Measurements from ENCODE around the gene DIMT1. TPM values are rescaled to one million over a fixed set of nuclear protein-coding genes. Genes with fewer than 3 reads are reported as not detected.

Gene DIMT1
- total and polyA plus RNA-seq, 4 donors, result 7.9 to 12.6 (median 9.8) TPM

DNA sequence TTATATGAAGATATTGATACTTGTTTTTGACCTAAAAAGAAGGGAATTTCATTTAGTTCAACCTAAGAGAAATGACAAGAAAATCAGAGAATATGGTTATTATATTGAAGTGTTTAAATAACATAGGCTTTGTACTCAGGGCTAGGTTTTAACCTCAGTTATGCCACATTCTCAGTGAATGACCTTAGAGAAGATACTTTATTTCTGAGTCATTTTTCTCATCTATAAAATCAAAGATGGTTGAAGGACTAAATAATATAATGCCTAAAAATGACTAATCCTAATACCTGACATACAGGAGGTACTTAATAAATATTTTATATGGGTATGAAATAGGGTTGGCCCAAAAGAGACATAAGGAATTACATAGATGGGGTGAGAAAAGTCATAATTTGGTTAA, 32.3 kb downstream of the DIMT1 start:
- Histone ChIP-seq H3K9me3 (ENCODE audit: control insufficient read depth in 4 of 4, low read length in 3 of 4) (no peaks in the 10 kb centered on the region), H3K4me1 (ENCODE audit: control insufficient read depth in 4 of 4, insufficient read depth in 4 of 4, low read length in 3 of 4) (no peaks in the 10 kb centered on the region), H3K36me3 (ENCODE audit: control insufficient read depth in 4 of 4, insufficient read depth in 3 of 4, low read depth in 1 of 4, low read length in 3 of 4) (peaks cover 0 to 18% (median 11%) of the 10 kb centered on the region in 4 donors), H3K27ac (ENCODE audit: low read depth in 1 of 2, low read length in 2 of 2) (no peak overlapping the region), H3K9ac (ENCODE audit: low read depth in 1 of 2, low read length in 2 of 2) (no peak overlapping the region), H3K27me3 (ENCODE audit: control insufficient read depth in 4 of 4, insufficient read depth in 4 of 4, low read length in 3 of 4) (no peaks in the 10 kb centered on the region), H3K4me3 (ENCODE audit: low read depth in 1 of 3, low read length in 3 of 3) (no peak overlapping the region)
- DNase-seq (ENCODE audit: low spot score), result no peak
- TF ChIP-seq FOXA1 (IDR thresholded peaks at IDR 0.05) (no peak), HNF4A (conservative IDR thresholded peaks at IDR 0.05) (no peak), TAF1 (conservative IDR thresholded peaks at IDR 0.05) (no peak), RAD21 (IDR thresholded peaks at IDR 0.05) (no peak), FOXA2 (IDR thresholded peaks at IDR 0.05) (no peak)
- TF ChIP-seq, protein P1, sequence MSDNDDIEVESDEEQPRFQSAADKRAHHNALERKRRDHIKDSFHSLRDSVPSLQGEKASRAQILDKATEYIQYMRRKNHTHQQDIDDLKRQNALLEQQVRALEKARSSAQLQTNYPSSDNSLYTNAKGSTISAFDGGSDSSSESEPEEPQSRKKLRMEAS (IDR thresholded peaks at IDR 0.05), result no peak

DNA sequence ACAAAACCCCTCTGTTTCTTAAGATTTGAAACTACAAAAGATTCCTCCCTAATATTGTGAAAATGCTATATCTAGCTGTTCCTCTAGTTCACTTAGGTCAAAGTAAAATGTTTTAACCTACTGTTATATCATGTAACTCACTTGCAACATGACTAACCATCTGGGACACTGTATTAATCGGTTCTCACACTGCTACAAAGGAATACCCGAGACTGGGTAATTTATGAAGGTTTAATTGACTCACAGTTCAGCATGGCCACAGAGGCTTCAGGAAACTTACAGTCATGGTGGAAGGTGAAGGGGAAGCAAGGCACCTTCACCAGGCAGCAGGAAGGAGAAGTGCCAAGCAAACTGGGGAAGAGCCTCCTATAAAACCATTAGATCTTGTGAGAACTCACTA, 34.7 kb downstream of the DIMT1 start:
- TF ChIP-seq JUND (IDR thresholded peaks at IDR 0.05) (no peak), FOXA2 (IDR thresholded peaks at IDR 0.05) (no peak), GABPA (IDR thresholded peaks at IDR 0.05 in 1 of 2, conservative IDR thresholded peaks at IDR 0.05 in 1 of 2) (no peak), RXRA (IDR thresholded peaks at IDR 0.05) (no peak), HNF4G (IDR thresholded peaks at IDR 0.05) (no peak), FOXA1 (IDR thresholded peaks at IDR 0.05) (no peak), YY1 (IDR thresholded peaks at IDR 0.05) (no peak), SP1 (IDR thresholded peaks at IDR 0.05) (no peak)
- TF ChIP-seq, protein P2, sequence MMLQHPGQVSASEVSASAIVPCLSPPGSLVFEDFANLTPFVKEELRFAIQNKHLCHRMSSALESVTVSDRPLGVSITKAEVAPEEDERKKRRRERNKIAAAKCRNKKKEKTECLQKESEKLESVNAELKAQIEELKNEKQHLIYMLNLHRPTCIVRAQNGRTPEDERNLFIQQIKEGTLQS (IDR thresholded peaks at IDR 0.05), result no peak
- TF ChIP-seq, protein P1 (IDR thresholded peaks at IDR 0.05), result no peak
- Histone ChIP-seq H3K27me3 (ENCODE audit: control insufficient read depth in 4 of 4, insufficient read depth in 4 of 4, low read length in 3 of 4) (no peaks in the 10 kb centered on the region), H3K4me3 (ENCODE audit: low read depth in 1 of 3, low read length in 3 of 3) (no peak overlapping the region), H3K4me1 (ENCODE audit: control insufficient read depth in 4 of 4, insufficient read depth in 4 of 4, low read length in 3 of 4) (no peaks in the 10 kb centered on the region), H3K36me3 (ENCODE audit: control insufficient read depth in 4 of 4, insufficient read depth in 3 of 4, low read depth in 1 of 4, low read length in 3 of 4) (peaks cover 0 to 22% (median 13%) of the 10 kb centered on the region in 4 donors), H3K27ac (ENCODE audit: low read depth in 1 of 2, low read length in 2 of 2) (no peak overlapping the region), H3K9ac (ENCODE audit: low read depth in 1 of 2, low read length in 2 of 2) (no peak overlapping the region), H3K9me3 (ENCODE audit: control insufficient read depth in 4 of 4, low read length in 3 of 4) (no peaks in the 10 kb centered on the region)
- no peak for DNase-seq (ENCODE audit: low spot score)
- WGBS, result 93% methylated on average over 2 of the region's 2 CpGs

DNA sequence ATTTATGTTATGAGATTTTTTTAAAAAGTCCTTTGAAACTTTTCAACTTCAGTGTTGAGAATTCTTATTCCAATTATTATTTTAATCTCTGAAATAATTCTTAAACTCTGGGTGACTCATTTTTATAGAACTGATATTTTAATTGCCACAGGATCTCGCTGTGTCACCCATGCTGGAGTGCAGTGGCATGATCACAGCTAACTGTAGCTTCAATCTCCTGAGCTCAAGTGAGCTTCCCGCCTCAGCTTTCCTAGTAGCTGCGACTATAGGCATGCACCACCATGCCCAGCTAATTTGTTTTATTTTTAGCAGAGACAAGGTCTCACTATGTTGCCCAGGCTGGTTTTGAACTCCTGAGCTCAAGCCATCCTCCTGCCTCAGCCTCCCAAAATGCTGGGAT, 41.0 kb downstream of the DIMT1 start:
- 96% methylated on average over 3 of the region's 3 CpGs for WGBS
- H3K27ac ChIP-seq (ENCODE audit: low read depth in 1 of 2, low read length in 2 of 2), result no peak overlapping the region
- no peaks in the 10 kb centered on the region for H3K27me3 ChIP-seq (ENCODE audit: control insufficient read depth in 4 of 4, insufficient read depth in 4 of 4, low read length in 3 of 4)
- H3K9ac ChIP-seq (ENCODE audit: low read depth in 1 of 2, low read length in 2 of 2), result no peak overlapping the region
- no peaks in the 10 kb centered on the region for H3K4me1 ChIP-seq (ENCODE audit: control insufficient read depth in 4 of 4, insufficient read depth in 4 of 4, low read length in 3 of 4)
- TF ChIP-seq HNF4G (IDR thresholded peaks at IDR 0.05), result no peak
- TF ChIP-seq SP1 (IDR thresholded peaks at IDR 0.05), result no peak
- TF ChIP-seq, protein P3, sequence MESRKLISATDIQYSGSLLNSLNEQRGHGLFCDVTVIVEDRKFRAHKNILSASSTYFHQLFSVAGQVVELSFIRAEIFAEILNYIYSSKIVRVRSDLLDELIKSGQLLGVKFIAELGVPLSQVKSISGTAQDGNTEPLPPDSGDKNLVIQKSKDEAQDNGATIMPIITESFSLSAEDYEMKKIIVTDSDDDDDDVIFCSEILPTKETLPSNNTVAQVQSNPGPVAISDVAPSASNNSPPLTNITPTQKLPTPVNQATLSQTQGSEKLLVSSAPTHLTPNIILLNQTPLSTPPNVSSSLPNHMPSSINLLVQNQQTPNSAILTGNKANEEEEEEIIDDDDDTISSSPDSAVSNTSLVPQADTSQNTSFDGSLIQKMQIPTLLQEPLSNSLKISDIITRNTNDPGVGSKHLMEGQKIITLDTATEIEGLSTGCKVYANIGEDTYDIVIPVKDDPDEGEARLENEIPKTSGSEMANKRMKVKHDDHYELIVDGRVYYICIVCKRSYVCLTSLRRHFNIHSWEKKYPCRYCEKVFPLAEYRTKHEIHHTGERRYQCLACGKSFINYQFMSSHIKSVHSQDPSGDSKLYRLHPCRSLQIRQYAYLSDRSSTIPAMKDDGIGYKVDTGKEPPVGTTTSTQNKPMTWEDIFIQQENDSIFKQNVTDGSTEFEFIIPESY (IDR thresholded peaks at IDR 0.05), result no peak
- no peak for TF ChIP-seq EGR1 (IDR thresholded peaks at IDR 0.05; ENCODE audit: low read depth in 2 of 2)
- no peak for TF ChIP-seq HNF4A (conservative IDR thresholded peaks at IDR 0.05)
- no peak for TF ChIP-seq FOXA1 (IDR thresholded peaks at IDR 0.05)
- no peak for DNase-seq (ENCODE audit: low spot score)
- no peak overlapping the region for H3K4me3 ChIP-seq (ENCODE audit: low read depth in 1 of 3, low read length in 3 of 3)
- H3K9me3 ChIP-seq (ENCODE audit: control insufficient read depth in 4 of 4, low read length in 3 of 4), result no peaks in the 10 kb centered on the region
- H3K36me3 ChIP-seq (ENCODE audit: control insufficient read depth in 4 of 4, insufficient read depth in 3 of 4, low read depth in 1 of 4, low read length in 3 of 4), result peaks cover 0 to 30% (median 14%) of the 10 kb centered on the region in 4 donors

All from liver (tissue), 9 donors.